CD14-positive monocyte (primary cell): ENCODE measurements around the gene REEP1. TPM values are rescaled to one million over a fixed set of nuclear protein-coding genes. Genes with fewer than 3 reads are reported as not detected.

Source experiments
- DNase-seq, 3 donors: peaks; one replicate each; pipeline ENCODE4 v3.0.0-alpha.2; 2011 to 2022
- H2AFZ ChIP-seq: 2 replicates; pipeline ENCODE4 v1.6.0; 2012; ENCODE audit warnings: mild to moderate bottlenecking, low read depth, low read length, inconsistent platforms; ENCODE audit not compliant: insufficient read depth, poor library complexity, severe bottlenecking
- H3K27ac ChIP-seq, 2 donors: 1 replicate in 1 of 2; 2 replicates in 1 of 2; pipeline ENCODE4 v1.5.1; 2012 to 2013; ENCODE audit warnings: low read length in 2 of 2, control low read depth in 1 of 2, inconsistent platforms in 1 of 2, low read depth in 1 of 2, mild to moderate bottlenecking in 1 of 2
- H3K27me3 ChIP-seq, 2 donors: one replicate each; pipeline versions ENCODE4 v1.6.0 to v1.6.1; 2011 to 2013; ENCODE audit warnings: low read length in 2 of 2; ENCODE audit not compliant: control insufficient read depth in 2 of 2, insufficient read depth in 2 of 2
- H3K36me3 ChIP-seq, 2 donors: replicated peaks in 1 of 2; 1 replicate in 1 of 2; 2 replicates in 1 of 2; pipeline versions ENCODE4 v1.5.1 to v1.6.1; 2012 to 2013; ENCODE audit warnings: low read length in 2 of 2, control low read depth in 1 of 2, inconsistent platforms in 1 of 2, mild to moderate bottlenecking in 1 of 2; ENCODE audit not compliant: insufficient read depth in 2 of 2, control insufficient read depth in 1 of 2
- H3K4me1 ChIP-seq, 2 donors: 1 replicate in 1 of 2; 2 replicates in 1 of 2; pipeline versions ENCODE4 v1.5.1 to v1.6.1; 2012 to 2013; ENCODE audit warnings: low read length in 2 of 2, control low read depth in 1 of 2, inconsistent platforms in 1 of 2, mild to moderate bottlenecking in 1 of 2, moderate library complexity in 1 of 2; ENCODE audit not compliant: insufficient read depth in 2 of 2, control insufficient read depth in 1 of 2
- H3K4me2 ChIP-seq: replicated peaks from 2 replicates; pipeline ENCODE3; 2012; ENCODE audit warnings: low read length, moderate library complexity, mild to moderate bottlenecking; ENCODE audit not compliant: poor library complexity, severe bottlenecking; ENCODE audit errors: extremely low read depth
- H3K4me3 ChIP-seq, 3 experiments: fragments of 200-600 bp in 1 of 3; sonication (generic) in 1 of 3; replicated peaks in 1 of 3; 1 replicate in 2 of 3; 2 replicates in 1 of 3; pipeline ENCODE4 v1.5.1; 2011 to 2013; ENCODE audit warnings: low read length in 3 of 3, mild to moderate bottlenecking in 3 of 3, control low read depth in 2 of 3, low read depth in 2 of 3, inconsistent platforms in 1 of 3, moderate library complexity in 1 of 3
- H3K79me2 ChIP-seq: 2 replicates; pipeline ENCODE4 v1.6.0; 2012; ENCODE audit warnings: mild to moderate bottlenecking, control low read depth, inconsistent platforms, low read length, moderate library complexity; ENCODE audit not compliant: insufficient read depth
- H3K9ac ChIP-seq: 2 replicates; pipeline ENCODE4 v1.6.0; 2017; ENCODE audit warnings: low read length, mild to moderate bottlenecking; ENCODE audit not compliant: insufficient read depth, poor library complexity, severe bottlenecking
- H3K9me3 ChIP-seq, 2 donors: replicated peaks in 1 of 2; 1 replicate in 1 of 2; 2 replicates in 1 of 2; pipeline versions ENCODE4 v1.5.1 to v1.6.1; 2012 to 2013; ENCODE audit warnings: low read length in 2 of 2, control low read depth in 1 of 2; ENCODE audit not compliant: control insufficient read depth in 1 of 2, insufficient read depth in 1 of 2
- H4K20me1 ChIP-seq: 2 replicates; pipeline ENCODE4 v1.6.0; 2012; ENCODE audit warnings: mild to moderate bottlenecking, low read length, control low read depth, moderate library complexity; ENCODE audit not compliant: insufficient read depth
- H3K27ac Mint-ChIP-seq, 7 donors: one replicate each; pipeline ENCODE4 v1.8.0; 2020; ENCODE audit warnings: mild to moderate bottlenecking in 7 of 7, mixed read lengths in 7 of 7, moderate library complexity in 6 of 7, inconsistent platforms in 2 of 7
- H3K27me3 Mint-ChIP-seq, 3 donors: one replicate each; pipeline ENCODE4 v1.8.0; 2021 to 2022; ENCODE audit warnings: low read depth in 3 of 3, mild to moderate bottlenecking in 3 of 3, mixed read lengths in 3 of 3, moderate library complexity in 3 of 3, inconsistent platforms in 1 of 3
- H3K36me3 Mint-ChIP-seq, 2 donors: one replicate each; pipeline ENCODE4 v1.8.0; 2020; ENCODE audit warnings: mixed read lengths in 2 of 2, inconsistent platforms in 1 of 2, mild to moderate bottlenecking in 1 of 2
- H3K4me1 Mint-ChIP-seq: one replicate; pipeline ENCODE4 v1.8.0; 2020; ENCODE audit warnings: mild to moderate bottlenecking, mixed read lengths
- H3K4me3 Mint-ChIP-seq, 2 donors: one replicate each; pipeline ENCODE4 v1.8.0; 2020; ENCODE audit warnings: mild to moderate bottlenecking in 2 of 2, mixed read lengths in 2 of 2, moderate library complexity in 1 of 2
- H3K9me3 Mint-ChIP-seq, 7 donors: one replicate each; pipeline ENCODE4 v1.8.0; 2020 to 2022; ENCODE audit warnings: mixed read lengths in 7 of 7, mild to moderate bottlenecking in 6 of 7, moderate library complexity in 6 of 7, inconsistent platforms in 2 of 7
- WGBS: methylation state at CpG from one replicate; pipeline ENCODE4 v1.1.5; 2013; ENCODE audit warnings: missing lambda C conversion rate; ENCODE audit not compliant: insufficient coverage; 5-methylcytosine and 5-hydroxymethylcytosine counted together
- intact Hi-C, 2 donors: fragments of 100-400 bp; cut with micrococcal nuclease; formaldehyde crosslinking; loops; one replicate each; pipeline versions ENCODE4 v1.15.0 to v1.15.1; 2023
- polyA plus RNA-seq, 3 donors: library from polyadenylated mRNA; depleted of rRNA in 1 of 3; unstranded in 2 of 3; stranded (reverse) in 1 of 3; fragments of 300-500 nt in 2 of 3; fragments of >200 nt in 1 of 3; fragmentation: Illumina TruSeq in 2 of 3; gene quantifications; 1 replicate in 2 of 3; 2 replicates in 1 of 3; pipeline ENCODE4 v1.2.3, GENCODE V29; 2012 to 2021
- TF ChIP-seq, protein P1 (sequence below): fragments of 200-600 bp; IDR thresholded peaks from one replicate; pipeline ENCODE4 v1.8.0; 2022; ENCODE audit warnings: antibody characterized with exemption, mild to moderate bottlenecking

The REEP1 gene
- polyA plus RNA-seq, 3 donors = not detected

DNA sequence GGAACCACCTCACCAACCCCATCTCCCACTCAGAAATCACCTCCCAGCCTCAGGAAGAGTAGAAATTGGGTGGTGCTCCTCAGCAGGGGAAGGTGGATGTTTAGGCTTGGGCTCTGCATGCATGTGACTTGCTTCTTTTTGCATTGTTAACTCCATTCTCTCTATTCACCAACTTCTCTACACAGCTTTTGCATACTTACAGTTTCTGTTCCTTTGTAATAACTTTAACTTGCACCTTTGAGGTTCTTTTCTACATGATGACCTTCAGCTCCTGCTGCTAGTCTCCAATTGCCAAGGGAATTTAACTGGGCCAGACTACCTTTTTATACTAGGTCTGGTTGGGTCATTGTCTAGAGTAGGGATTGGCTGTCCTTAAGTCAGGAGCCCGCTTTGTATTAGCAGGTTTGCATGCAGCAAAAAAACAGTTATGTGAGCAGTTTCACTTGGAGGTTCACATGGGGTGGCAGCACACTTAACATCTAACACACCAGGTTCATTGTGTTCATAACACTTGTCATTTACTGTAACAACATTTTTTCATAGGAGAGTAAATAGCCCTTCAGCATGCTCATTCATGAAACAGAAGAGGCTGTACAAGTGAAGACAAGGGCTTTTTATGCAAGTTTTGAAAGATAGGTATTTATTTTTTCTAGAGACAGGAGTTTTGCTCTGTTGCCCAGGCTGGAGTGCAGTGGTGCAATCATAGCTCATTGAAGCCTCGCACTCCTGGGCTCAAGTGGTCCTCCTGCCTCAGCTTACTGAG, 126.2 kb downstream of the REEP1 start:
- no peaks in the 10 kb centered on the region for H4K20me1 ChIP-seq
- no peak overlapping the region for H3K4me2 ChIP-seq
- H2AFZ ChIP-seq = no peak overlapping the region
- H3K79me2 ChIP-seq = no peaks in the 10 kb centered on the region
- H3K27me3 Mint-ChIP-seq = peaks cover 0 to 4% (median 0%) of the 10 kb centered on the region in 3 donors
- no peaks in the 10 kb centered on the region for H3K9me3 ChIP-seq
- H3K4me1 ChIP-seq = no peaks in the 10 kb centered on the region
- no peak overlapping the region for H3K27ac ChIP-seq
- H3K27me3 ChIP-seq = no peaks in the 10 kb centered on the region
- DNase-seq = no peak
- TF ChIP-seq, protein P1, sequence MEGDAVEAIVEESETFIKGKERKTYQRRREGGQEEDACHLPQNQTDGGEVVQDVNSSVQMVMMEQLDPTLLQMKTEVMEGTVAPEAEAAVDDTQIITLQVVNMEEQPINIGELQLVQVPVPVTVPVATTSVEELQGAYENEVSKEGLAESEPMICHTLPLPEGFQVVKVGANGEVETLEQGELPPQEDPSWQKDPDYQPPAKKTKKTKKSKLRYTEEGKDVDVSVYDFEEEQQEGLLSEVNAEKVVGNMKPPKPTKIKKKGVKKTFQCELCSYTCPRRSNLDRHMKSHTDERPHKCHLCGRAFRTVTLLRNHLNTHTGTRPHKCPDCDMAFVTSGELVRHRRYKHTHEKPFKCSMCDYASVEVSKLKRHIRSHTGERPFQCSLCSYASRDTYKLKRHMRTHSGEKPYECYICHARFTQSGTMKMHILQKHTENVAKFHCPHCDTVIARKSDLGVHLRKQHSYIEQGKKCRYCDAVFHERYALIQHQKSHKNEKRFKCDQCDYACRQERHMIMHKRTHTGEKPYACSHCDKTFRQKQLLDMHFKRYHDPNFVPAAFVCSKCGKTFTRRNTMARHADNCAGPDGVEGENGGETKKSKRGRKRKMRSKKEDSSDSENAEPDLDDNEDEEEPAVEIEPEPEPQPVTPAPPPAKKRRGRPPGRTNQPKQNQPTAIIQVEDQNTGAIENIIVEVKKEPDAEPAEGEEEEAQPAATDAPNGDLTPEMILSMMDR = no peak
- WGBS = no CpG with 5 or more reads among the region's 2 CpGs
- H3K4me3 ChIP-seq = no peak overlapping the region
- H3K9me3 Mint-ChIP-seq = no peaks in the 10 kb centered on the region
- peaks cover 79 to 88% of the 10 kb centered on the region in 2 donors for H3K36me3 ChIP-seq
- intact Hi-C loops = no loop called here
- H3K27ac Mint-ChIP-seq = peak overlapping the region in 1 of 7 donors; percentile 6
- no peak overlapping the region for H3K9ac ChIP-seq
- H3K36me3 Mint-ChIP-seq = peaks cover 69 to 78% of the 10 kb centered on the region in 2 donors
- H3K4me3 Mint-ChIP-seq = no peak overlapping the region
- H3K4me1 Mint-ChIP-seq = no peaks in the 10 kb centered on the region

- peaks cover 47 to 65% of the 10 kb centered on the region in 2 donors for H3K36me3 Mint-ChIP-seq
- Histone ChIP-seq H3K9ac (no peak overlapping the region), H3K4me3 (no peak overlapping the region), H3K27me3 (no peaks in the 10 kb centered on the region), H3K79me2 (peaks cover 52% of the 10 kb centered on the region), H2AFZ (no peak overlapping the region), H4K20me1 (no peaks in the 10 kb centered on the region), H3K36me3 (peaks cover 40 to 45% of the 10 kb centered on the region in 2 donors), H3K27ac (no peak overlapping the region), H3K4me1 (peaks cover 4 to 12% of the 10 kb centered on the region in 2 donors), H3K9me3 (no peaks in the 10 kb centered on the region), H3K4me2 (no peak overlapping the region)
- H3K27ac Mint-ChIP-seq = peak overlapping the region in 2 of 7 donors; percentile 45 to 58
- 100% methylated on average over 3 of the region's 7 CpGs for WGBS
- no peaks in the 10 kb centered on the region for H3K9me3 Mint-ChIP-seq
- H3K27me3 Mint-ChIP-seq = peaks cover 0 to 4% (median 1%) of the 10 kb centered on the region in 3 donors
- no peak for DNase-seq
- TF ChIP-seq, protein P1 = no peak
- H3K4me3 Mint-ChIP-seq = no peak overlapping the region
- intact Hi-C loops = no loop called here
- H3K4me1 Mint-ChIP-seq = peaks cover 9% of the 10 kb centered on the region
Measured at GRCh38 chr2:86204458-86204857, 133.0 kb downstream of the REEP1 start.
